ENCODE results near the gene GBGT1.
A peak's percentile ranks its signal among the peaks of the same experiment; 100 is the strongest.

The GBGT1 gene

GRCh38 chr9:133135146-133135745 is 28.5 kb downstream of the GBGT1 start:
- TF ChIP-seq, protein P1, sequence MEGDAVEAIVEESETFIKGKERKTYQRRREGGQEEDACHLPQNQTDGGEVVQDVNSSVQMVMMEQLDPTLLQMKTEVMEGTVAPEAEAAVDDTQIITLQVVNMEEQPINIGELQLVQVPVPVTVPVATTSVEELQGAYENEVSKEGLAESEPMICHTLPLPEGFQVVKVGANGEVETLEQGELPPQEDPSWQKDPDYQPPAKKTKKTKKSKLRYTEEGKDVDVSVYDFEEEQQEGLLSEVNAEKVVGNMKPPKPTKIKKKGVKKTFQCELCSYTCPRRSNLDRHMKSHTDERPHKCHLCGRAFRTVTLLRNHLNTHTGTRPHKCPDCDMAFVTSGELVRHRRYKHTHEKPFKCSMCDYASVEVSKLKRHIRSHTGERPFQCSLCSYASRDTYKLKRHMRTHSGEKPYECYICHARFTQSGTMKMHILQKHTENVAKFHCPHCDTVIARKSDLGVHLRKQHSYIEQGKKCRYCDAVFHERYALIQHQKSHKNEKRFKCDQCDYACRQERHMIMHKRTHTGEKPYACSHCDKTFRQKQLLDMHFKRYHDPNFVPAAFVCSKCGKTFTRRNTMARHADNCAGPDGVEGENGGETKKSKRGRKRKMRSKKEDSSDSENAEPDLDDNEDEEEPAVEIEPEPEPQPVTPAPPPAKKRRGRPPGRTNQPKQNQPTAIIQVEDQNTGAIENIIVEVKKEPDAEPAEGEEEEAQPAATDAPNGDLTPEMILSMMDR (IDR thresholded peaks at IDR 0.05; ENCODE audit: insufficient read depth, low read depth, low read length, missing control alignments) = no peak
- no peak for DNase-seq (ENCODE audit: low read depth)

DNA sequence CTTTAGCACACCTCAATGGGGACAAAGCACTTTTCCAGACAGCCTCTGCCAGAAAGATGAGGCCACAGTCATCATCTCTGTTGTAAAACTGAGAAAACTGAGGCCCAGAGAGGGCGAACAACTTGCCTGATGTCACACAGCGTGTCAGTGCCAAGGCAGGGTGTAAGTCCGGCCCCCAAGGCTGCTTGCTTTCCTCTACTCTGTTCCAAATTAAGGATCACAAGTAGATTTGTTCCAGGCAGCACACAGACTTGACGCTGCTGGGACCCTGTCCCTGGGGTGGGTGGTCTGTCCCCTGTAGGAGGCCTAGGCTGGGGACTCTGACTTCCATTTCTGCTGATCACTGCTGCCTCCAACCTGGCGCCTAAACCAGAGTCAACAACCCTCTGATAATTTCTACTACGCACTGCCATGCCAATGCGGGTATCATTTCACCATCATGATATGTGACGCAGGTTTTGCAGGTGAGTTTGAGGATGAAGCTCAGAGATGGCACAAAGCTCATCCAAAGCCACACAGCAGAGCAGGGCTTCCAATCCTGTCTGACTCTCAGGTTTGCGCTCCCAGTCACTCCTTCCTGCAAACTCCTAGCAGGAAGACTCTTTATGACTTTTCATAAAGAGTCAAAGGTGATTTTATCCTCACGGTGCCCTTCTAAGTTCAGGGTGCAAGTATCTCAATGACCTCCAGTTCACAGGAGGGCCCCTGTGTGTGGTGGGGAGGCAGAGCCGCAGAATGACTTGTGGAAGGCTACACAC is 29.1 kb downstream of the GBGT1 start:
- TF ChIP-seq, protein P1 (IDR thresholded peaks at IDR 0.05; ENCODE audit: insufficient read depth, low read depth, low read length, missing control alignments) = no peak
- DNase-seq (ENCODE audit: low read depth) = no peak
- no peak overlapping the region for H3K4me3 ChIP-seq (ENCODE audit: low read depth, low read length)

More at GRCh38 chr9:133135146-133135745, 28.5 kb downstream of the GBGT1 start:
- H3K4me3 ChIP-seq (ENCODE audit: low read depth, low read length) = no peak overlapping the region

DNA sequence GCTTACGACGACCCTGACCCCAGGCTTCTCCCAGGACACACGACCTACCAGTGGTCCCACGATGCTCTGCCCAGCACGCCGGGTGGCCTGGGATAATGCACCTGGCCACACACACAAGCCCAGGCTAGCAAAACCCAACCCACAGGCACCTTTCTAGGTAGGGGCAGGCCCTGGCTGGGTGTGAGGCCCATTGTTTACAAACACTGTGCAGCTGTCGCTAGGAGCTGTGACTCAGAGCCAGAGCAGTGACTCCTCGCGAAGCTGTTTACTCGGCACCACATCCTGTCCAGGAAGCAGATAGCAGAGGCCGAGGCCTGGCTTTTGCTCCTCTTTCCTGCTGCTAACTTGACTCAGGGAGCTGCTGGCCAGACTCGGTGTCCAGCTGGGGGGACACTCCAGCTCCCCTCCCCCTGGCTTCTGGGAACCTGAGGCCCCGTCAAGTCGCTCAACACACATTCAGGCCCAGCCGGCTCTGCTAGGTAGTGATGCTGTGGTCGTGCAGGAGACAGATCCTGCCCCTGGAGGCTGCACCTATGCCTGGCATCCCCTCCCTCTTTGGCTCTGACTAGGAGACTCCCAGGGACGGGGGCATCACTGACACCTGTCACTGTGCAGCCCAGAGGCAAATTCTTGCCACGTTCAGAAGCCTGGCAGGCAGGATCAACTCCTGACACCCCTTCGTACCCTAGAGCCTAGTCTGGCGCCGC is 29.9 kb downstream of the GBGT1 start:
- peak overlapping the region; percentile 21; the same call in 1 of the 2 replicates for H3K4me3 ChIP-seq (ENCODE audit: low read depth, low read length)
- DNase-seq (ENCODE audit: low read depth) = peak; percentile 96
- TF ChIP-seq, protein P1 (IDR thresholded peaks at IDR 0.05; ENCODE audit: insufficient read depth, low read depth, low read length, missing control alignments) = no peak

GRCh38 chr9:133132174-133132573 is 31.5 kb downstream of the GBGT1 start:
- DNase-seq (ENCODE audit: low read depth) = no peak
- TF ChIP-seq, protein P1 (IDR thresholded peaks at IDR 0.05; ENCODE audit: insufficient read depth, low read depth, low read length, missing control alignments) = no peak
- no peak overlapping the region for H3K4me3 ChIP-seq (ENCODE audit: low read depth, low read length)

- DNase-seq (ENCODE audit: low read depth) = no peak
- H3K4me3 ChIP-seq (ENCODE audit: low read depth, low read length) = no peak overlapping the region
- TF ChIP-seq, protein P1 (IDR thresholded peaks at IDR 0.05; ENCODE audit: insufficient read depth, low read depth, low read length, missing control alignments) = no peak
These were observed 32.2 kb downstream of the GBGT1 start for GRCh38 chr9:133131506-133131905.

DNA sequence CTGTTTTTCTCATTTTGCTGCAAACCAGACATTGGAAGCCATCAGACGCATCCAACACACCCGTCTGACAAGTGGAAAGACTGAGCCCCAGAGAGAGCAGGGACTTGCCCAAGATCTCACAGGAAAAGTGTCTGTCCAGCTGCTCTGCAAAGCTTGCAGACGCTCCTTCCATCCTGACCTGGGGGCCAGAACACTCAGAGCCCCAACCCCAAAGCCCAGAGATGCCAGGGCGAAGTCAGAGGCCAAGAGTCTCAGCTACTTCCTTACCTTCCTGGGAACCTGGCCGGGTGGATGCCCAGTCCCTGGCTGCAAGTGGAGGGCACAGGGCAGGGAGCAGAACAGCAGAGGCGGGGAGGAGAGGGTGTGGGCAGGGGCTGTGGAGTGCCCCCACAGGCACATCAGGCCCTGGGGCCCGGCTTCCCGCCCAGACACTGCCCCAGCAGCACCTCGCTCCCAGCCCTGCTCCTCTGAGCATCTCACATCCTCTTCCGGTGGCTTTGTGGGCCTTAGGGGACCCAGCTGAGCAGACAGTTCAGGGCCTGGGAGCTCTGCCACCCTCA is 32.9 kb downstream of the GBGT1 start:
- peak; percentile 80 for DNase-seq (ENCODE audit: low read depth)
- peak overlapping the region; percentile 64 for H3K4me3 ChIP-seq (ENCODE audit: low read depth, low read length)
- TF ChIP-seq, protein P1 (IDR thresholded peaks at IDR 0.05; ENCODE audit: insufficient read depth, low read depth, low read length, missing control alignments) = no peak

Measured in GM12865 (cell line).